ENCODE data around the gene RFNG.

Gene RFNG

GRCh38 chr17:81999976-82000802 lies 51.4 kb downstream of the RFNG start:
- Histone ChIP-seq H2AFZ (ENCODE audit: low read depth, low read length, severe bottlenecking) (no peak overlapping the region), H3K4me3 (ENCODE audit: insufficient read depth, low read length, poor library complexity, severe bottlenecking) (no peak overlapping the region), H3K27me3 (ENCODE audit: low read length) (no peaks in the 10 kb centered on the region), H3K27ac (ENCODE audit: low read depth, low read length) (no peak overlapping the region), H3K9me2 (replicated peaks; ENCODE audit: insufficient read depth, low read length) (no peaks in the 10 kb centered on the region), H3K79me2 (ENCODE audit: insufficient read depth, low read length) (no peaks in the 10 kb centered on the region), H3K9ac (ENCODE audit: low read length) (no peak overlapping the region), H3K4me2 (ENCODE audit: low read depth, low read length, poor library complexity, severe bottlenecking) (no peak overlapping the region), H3K36me3 (ENCODE audit: low read length) (no peaks in the 10 kb centered on the region), H3F3A (ENCODE audit: insufficient read depth) (no peaks in the 10 kb centered on the region), H3K9me3 (ENCODE audit: insufficient read depth, low read length) (no peaks in the 10 kb centered on the region), H4K20me1 (ENCODE audit: low read depth, low read length) (no peaks in the 10 kb centered on the region)
- TF ChIP-seq EZH2phosphoT487 (conservative IDR thresholded peaks at IDR 0.05; ENCODE audit: low read length): no peak
- TF ChIP-seq CTCF (IDR thresholded peaks at IDR 0.05; ENCODE audit: insufficient read depth, low read length, poor library complexity, severe bottlenecking): no peak

DNA sequence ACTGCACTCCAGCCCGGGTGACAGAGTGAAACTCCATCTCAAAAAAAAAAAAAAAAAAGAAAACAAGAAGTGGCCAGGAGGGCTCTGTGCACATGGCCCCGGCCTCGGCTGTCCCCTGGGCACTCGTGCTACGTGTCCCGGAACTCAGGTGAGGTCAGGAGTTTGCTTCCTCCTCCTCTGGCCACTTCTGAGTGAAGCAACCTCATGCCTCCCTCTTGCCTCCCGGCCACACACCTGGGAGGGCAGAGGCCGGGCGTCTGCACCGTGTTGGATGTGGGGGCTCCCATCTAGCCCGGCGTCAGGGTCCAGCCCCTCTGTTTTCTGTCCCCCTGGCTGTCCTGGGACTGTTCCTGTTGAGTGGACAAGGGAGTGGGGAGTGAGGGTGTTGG lies 52.0 kb downstream of the RFNG start:
- no peaks in the 10 kb centered on the region for H3K27me3 ChIP-seq (ENCODE audit: low read length)
- no peaks in the 10 kb centered on the region for H4K20me1 ChIP-seq (ENCODE audit: low read depth, low read length)
- H3K4me2 ChIP-seq (ENCODE audit: low read depth, low read length, poor library complexity, severe bottlenecking): no peak overlapping the region
- H3K4me3 ChIP-seq (ENCODE audit: insufficient read depth, low read length, poor library complexity, severe bottlenecking): no peak overlapping the region
- H3K9ac ChIP-seq (ENCODE audit: low read length): no peak overlapping the region
- no peaks in the 10 kb centered on the region for H3F3A ChIP-seq (ENCODE audit: insufficient read depth)
- no peaks in the 10 kb centered on the region for H3K9me2 ChIP-seq (replicated peaks; ENCODE audit: insufficient read depth, low read length)
- TF ChIP-seq EZH2phosphoT487 (conservative IDR thresholded peaks at IDR 0.05; ENCODE audit: low read length) (no peak), CTCF (IDR thresholded peaks at IDR 0.05; ENCODE audit: insufficient read depth, low read length, poor library complexity, severe bottlenecking) (no peak)
- H3K27ac ChIP-seq (ENCODE audit: low read depth, low read length): no peak overlapping the region
- H2AFZ ChIP-seq (ENCODE audit: low read depth, low read length, severe bottlenecking): no peak overlapping the region
- no peaks in the 10 kb centered on the region for H3K36me3 ChIP-seq (ENCODE audit: low read length)
- no peaks in the 10 kb centered on the region for H3K79me2 ChIP-seq (ENCODE audit: insufficient read depth, low read length)
- no peaks in the 10 kb centered on the region for H3K9me3 ChIP-seq (ENCODE audit: insufficient read depth, low read length)

DNA sequence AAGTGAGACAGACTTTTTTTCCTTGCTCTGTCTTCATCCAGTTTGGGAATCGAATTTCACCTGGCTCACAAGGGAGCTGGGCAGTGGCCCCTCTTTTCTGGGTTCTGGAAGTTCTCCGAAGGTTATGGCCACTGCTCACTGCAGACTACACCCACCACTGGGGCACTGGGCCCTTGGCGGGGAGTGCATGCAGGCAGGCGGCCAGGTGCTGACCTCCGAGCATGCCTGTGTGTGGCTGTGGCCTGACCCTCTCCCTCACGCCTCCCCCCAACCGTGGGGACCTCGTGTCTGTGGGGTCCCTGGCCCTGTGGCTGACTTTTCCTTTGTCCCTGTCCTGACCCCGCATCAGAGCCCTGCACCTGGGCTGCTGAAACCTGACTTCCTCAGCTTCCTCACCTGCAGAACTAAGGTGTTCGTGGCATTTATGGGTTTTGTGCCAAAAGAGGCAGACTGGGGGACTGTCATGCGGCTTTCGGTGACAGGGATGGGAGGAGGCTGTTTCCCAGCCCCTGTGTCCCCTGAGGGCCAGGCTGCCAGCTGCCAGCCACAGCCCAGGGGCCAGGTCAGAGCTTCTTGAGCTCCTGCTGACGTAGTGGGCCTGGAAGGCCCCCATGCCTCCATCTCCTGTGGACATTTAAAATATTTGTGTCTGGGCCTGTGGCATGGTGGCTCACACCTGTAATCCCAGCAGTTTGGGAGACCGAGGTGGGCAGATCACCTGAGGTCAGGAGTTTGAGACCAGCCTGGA lies 52.7 kb downstream of the RFNG start:
- Histone ChIP-seq H3K9ac (ENCODE audit: low read length) (no peak overlapping the region), H3K9me3 (ENCODE audit: insufficient read depth, low read length) (no peaks in the 10 kb centered on the region), H4K20me1 (ENCODE audit: low read depth, low read length) (no peaks in the 10 kb centered on the region), H3K79me2 (ENCODE audit: insufficient read depth, low read length) (no peaks in the 10 kb centered on the region), H3K36me3 (ENCODE audit: low read length) (no peaks in the 10 kb centered on the region), H3K4me3 (ENCODE audit: insufficient read depth, low read length, poor library complexity, severe bottlenecking) (no peak overlapping the region), H3K27ac (ENCODE audit: low read depth, low read length) (no peak overlapping the region), H2AFZ (ENCODE audit: low read depth, low read length, severe bottlenecking) (no peak overlapping the region), H3K27me3 (ENCODE audit: low read length) (no peaks in the 10 kb centered on the region), H3F3A (ENCODE audit: insufficient read depth) (no peaks in the 10 kb centered on the region), H3K4me2 (ENCODE audit: low read depth, low read length, poor library complexity, severe bottlenecking) (no peak overlapping the region), H3K9me2 (replicated peaks; ENCODE audit: insufficient read depth, low read length) (no peaks in the 10 kb centered on the region)
- no peak for TF ChIP-seq EZH2phosphoT487 (conservative IDR thresholded peaks at IDR 0.05; ENCODE audit: low read length)
- no peak for TF ChIP-seq CTCF (IDR thresholded peaks at IDR 0.05; ENCODE audit: insufficient read depth, low read length, poor library complexity, severe bottlenecking)

Data from SU-DHL-6 (cell line).